ENCODE results near the gene SNRNP70.
A peak's percentile ranks its signal among the peaks of the same experiment; 100 is the strongest.
"Not testable (repeated sequence)": the region's sequence is repeated elsewhere in the genome, so short reads cannot be mapped to it uniquely, and the experiment has no call there.

SNRNP70 gene

DNA sequence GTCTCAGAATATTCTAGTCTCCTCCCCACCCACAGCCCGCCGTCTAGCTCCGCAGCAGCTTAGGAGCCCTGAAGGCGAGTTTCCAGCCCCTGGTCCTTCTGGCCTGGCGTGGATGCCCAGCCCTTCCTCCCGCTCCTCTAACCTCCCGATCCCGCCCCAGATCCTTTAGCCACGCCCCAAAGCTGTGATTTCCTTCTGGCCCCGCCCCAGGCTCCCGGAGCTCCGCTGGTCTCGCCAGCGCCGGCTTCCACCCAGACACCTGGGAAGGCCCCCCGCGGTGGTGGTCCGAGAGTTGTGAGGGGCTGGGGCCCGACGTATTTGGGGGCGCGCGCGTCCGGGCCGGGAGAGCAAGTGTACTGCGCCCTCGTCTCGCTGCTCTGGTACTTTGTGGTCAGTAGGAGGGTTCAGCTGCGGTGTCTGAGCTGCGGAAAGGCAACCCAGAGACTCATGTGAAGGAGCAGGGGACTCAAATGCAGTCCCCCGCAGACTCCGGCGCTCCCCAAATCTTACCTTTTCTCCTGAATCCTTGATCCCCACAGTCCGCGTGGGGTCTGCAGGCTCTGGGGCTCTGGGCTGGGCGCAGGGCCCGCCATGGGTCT lies 27.5 kb upstream of the SNRNP70 start, which contains the start of gene CGB7:
Gene CGB7 (minus strand): TSS at position 114 of the 599 bp plus-strand sequence. CDS start 2,374 bp downstream, outside the sequence.
- Mint-ChIP-seq H3K9me3 (no peaks in the 10 kb centered on the region), H3K36me3 (no peaks in the 10 kb centered on the region), H3K27ac (peak within 1 kb of the TSS; percentile 74), H3K4me1 (peaks cover 35% of the 10 kb centered on the region), H3K4me3 (peak within 1 kb of the TSS; percentile 88)
- DNase-seq (ENCODE audit: low spot score in 2 of 2) = peak in 1 of 2 donors; percentile 40
- peak; percentile 27 for ATAC-seq

DNA sequence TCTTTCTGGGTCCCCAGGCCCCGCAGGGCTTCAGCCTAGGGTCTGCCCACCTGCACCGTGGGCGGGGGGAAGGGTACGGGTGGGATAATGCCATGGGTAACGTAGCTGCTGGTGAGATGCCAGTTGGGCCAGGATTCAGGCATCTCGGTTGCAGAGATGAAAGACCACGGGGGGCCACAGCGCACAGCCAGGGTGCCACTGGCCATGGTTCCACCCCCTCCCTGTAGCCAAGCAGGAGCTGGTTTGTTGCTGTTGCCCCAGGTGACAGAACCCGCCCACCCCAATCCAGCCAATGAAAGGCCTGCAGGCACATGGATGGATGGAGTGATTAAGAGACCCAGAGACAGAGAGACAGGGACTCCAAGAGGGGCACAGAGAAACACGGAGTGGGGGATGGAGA lies 26.7 kb upstream of the SNRNP70 start:
- H3K27ac Mint-ChIP-seq = no peak overlapping the region
- peaks cover 35% of the 10 kb centered on the region for H3K4me1 Mint-ChIP-seq
- H3K4me3 Mint-ChIP-seq = peak overlapping the region; percentile 88
- no peaks in the 10 kb centered on the region for H3K9me3 Mint-ChIP-seq
- DNase-seq (ENCODE audit: low spot score in 2 of 2) (no peak), ATAC-seq (no peak)
- H3K36me3 Mint-ChIP-seq = no peaks in the 10 kb centered on the region

DNA sequence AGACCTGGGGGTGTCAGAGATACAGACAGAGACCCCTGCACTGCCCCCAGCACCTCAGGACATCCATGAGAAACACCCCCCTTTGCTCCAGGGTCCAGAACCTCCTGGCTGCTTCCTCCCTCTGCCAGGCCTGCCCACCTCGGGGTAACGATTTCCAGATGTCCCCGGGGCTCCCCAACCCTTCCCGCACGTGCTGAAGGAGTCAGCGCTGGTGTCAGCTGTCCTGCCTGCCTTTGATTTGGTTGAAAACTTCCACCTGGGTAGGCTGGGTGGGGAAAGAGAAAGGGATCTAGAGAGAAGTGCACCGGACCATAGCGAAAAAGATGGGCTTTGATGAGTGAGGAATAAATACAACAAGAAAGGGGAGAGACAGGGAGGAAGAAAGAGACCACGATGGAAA lies 26.2 kb upstream of the SNRNP70 start:
- no peaks in the 10 kb centered on the region for H3K36me3 Mint-ChIP-seq
- no peaks in the 10 kb centered on the region for H3K9me3 Mint-ChIP-seq
- H3K27ac Mint-ChIP-seq = no peak overlapping the region
- H3K4me1 Mint-ChIP-seq = peaks cover 35% of the 10 kb centered on the region
- ATAC-seq (no peak), DNase-seq (ENCODE audit: low spot score in 2 of 2) (no peak)
- H3K4me3 Mint-ChIP-seq = no peak overlapping the region

DNA sequence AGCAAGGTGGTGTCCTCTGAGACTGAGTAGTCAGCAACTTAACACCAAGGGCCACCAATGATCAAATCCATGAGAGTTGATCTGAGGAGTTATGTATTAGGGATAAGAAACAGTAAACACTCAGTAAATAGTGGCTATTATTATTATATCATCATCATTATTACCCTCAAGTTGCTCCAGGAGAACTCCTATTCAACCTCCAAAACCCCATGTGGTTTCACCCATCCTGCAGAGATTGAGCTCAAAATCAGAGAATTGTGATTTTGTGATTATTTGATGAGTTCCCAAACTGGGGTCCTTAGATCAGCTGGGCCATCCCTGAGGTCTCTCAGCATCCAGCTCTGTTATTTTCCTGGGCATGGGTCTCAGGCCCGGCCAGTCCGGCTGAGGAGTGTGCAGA lies 24.3 kb upstream of the SNRNP70 start:
- H3K36me3 Mint-ChIP-seq = no peaks in the 10 kb centered on the region
- no peak overlapping the region for H3K27ac Mint-ChIP-seq
- ATAC-seq (no peak), DNase-seq (ENCODE audit: low spot score in 2 of 2) (no peak)
- H3K4me3 Mint-ChIP-seq = no peak overlapping the region
- H3K4me1 Mint-ChIP-seq = peaks cover 34% of the 10 kb centered on the region
- no peaks in the 10 kb centered on the region for H3K9me3 Mint-ChIP-seq

DNA sequence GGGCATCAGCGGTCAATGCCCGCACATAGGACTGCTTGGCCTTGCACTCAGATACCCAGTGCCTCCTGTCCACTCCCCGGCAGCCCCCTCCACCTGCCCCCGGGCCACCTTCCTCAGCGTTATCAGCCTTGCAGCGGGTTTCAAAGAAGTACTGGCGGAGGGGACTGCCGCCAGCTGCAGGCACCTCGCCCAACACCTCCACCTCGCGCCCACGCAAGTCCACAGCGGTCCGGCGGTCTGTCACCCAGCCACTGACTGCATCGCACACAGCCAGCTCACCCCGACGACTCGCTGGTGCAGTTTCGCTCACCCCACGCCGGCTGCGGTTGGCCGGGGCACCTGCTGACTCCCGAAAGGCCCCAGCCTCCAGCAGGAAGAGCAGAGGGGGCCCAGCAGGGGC lies 23.8 kb upstream of the SNRNP70 start:
- Mint-ChIP-seq H3K36me3 (no peaks in the 10 kb centered on the region), H3K4me3 (no peak overlapping the region), H3K4me1 (peaks cover 30% of the 10 kb centered on the region), H3K9me3 (no peaks in the 10 kb centered on the region), H3K27ac (no peak overlapping the region)
- ATAC-seq = peak; percentile 61
- no peak for DNase-seq (ENCODE audit: low spot score in 2 of 2)

DNA sequence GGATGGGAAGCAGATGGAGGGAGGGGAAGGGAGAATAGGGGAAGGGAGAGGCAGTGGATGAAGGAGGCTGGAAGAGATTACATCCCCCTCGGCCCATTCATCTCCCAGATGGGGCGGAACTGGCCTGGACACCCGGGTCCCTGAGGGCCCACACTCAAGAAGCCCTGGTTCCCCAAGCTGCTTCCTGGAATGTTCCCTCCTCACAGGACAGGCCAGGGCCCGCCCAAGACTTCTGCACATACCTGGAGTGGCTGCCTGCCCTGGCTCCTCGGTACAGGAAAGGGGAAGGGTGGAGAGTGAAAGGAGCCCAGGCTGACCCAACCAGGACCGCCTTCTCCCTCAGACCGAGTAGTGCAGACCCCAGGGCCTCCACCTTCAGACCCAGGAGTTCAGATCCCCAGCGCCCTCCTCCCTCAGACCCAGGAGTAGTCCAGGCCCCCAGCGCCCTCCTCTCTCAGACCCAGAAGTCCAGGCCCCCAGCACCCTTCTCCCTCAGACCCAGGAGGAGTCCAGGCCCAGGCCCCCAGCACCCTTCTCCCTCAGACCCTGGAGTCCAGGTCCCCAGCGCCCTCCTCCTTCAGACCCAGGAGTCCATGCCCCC lies 21.1 kb upstream of the SNRNP70 start:
- H3K9me3 Mint-ChIP-seq = no peaks in the 10 kb centered on the region
- no peak overlapping the region for H3K4me3 Mint-ChIP-seq
- ATAC-seq (no peak), DNase-seq (ENCODE audit: low spot score in 2 of 2) (no peak)
- no peak overlapping the region for H3K27ac Mint-ChIP-seq
- peaks cover 6% of the 10 kb centered on the region for H3K4me1 Mint-ChIP-seq
- no peaks in the 10 kb centered on the region for H3K36me3 Mint-ChIP-seq

DNA sequence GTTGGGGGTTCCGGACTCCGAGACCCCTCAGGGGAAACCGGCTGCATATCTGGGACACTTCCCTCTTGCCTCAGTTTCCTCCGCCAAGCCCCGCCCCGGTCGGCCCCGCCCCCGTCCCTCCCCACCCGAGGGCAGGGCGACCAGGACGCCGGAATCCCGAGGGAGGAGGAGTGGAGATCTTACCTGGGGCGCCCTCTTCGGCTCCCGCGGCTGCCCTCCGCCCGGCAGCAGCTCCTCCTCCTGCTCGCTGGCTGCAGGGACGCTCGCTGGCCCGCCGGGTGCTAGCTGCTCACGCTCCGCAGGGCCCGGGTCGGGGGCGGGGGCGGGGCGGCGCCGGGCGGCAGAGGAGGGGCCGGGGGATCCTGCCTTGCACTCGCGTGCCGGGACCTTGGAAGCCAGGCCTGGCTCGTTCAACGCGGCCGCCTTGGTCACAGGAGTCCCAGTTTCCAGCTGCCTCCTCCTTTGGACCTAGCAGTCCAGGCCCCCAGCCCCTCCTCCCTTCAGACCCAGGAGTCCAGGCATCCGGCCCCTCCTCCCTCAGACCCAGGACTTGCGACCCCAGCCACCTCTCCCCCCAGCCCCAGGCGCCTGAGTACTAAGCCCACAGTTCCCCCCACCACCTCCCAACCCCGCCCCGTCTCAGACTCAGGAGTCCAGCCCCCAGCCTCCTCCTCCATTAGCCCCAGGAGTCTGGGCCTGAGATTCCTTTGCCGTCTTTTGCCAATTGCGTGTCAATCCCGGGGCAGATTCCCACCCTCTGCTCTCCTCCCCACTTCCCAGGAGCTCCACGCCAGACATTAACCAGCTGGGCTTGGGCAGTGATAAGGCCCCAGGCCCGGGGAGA lies 20.3 kb upstream of the SNRNP70 start, which contains the start of gene NTF4:
Gene NTF4 (minus strand): TSS at position 51 of the 844 bp plus-strand sequence. CDS start 2,821 bp downstream, outside the sequence.
- no peaks in the 10 kb centered on the region for H3K36me3 Mint-ChIP-seq
- H3K27ac Mint-ChIP-seq = no peak within 1 kb of the TSS
- H3K9me3 Mint-ChIP-seq = no peaks in the 10 kb centered on the region
- peaks cover 6% of the 10 kb centered on the region for H3K4me1 Mint-ChIP-seq
- no peak for ATAC-seq
- no peak for DNase-seq (ENCODE audit: low spot score in 2 of 2)
- no peak within 1 kb of the TSS for H3K4me3 Mint-ChIP-seq

DNA sequence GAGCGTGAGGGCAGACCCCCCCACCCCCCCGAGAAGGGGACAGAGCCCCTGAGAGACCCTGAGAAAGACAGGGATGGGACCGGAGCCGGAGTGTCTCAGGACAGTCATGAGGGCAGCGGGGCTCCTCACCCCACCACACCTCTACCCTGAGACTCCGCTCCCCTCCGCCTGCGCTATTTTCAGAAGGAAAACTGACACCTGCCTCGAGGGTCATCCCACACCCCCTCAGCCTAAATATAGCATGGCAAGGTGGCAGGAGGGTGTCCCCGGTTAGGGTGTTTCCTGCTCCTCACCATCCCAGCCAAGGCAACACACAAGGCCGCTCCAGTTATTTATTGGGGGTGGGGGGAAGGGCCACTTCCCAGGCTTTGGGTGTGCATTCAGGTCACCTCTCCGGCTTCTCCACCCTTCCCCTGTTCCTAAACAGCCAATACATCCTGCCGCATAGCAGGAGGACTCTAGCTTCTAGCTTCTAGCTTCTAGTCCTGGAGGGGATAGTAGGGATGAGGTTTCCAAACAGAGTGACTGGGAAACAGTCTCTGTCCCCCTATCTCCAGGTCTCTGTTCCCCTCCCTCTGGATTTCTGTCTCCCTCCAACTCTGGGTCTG lies 19.2 kb upstream of the SNRNP70 start:
- no peak overlapping the region for H3K27ac Mint-ChIP-seq
- DNase-seq (ENCODE audit: low spot score in 2 of 2) (no peak), ATAC-seq (no peak)
- H3K36me3 Mint-ChIP-seq = no peaks in the 10 kb centered on the region
- no peaks in the 10 kb centered on the region for H3K9me3 Mint-ChIP-seq
- H3K4me3 Mint-ChIP-seq = no peak overlapping the region
- H3K4me1 Mint-ChIP-seq = peaks cover under 1% of the 10 kb centered on the region

DNA sequence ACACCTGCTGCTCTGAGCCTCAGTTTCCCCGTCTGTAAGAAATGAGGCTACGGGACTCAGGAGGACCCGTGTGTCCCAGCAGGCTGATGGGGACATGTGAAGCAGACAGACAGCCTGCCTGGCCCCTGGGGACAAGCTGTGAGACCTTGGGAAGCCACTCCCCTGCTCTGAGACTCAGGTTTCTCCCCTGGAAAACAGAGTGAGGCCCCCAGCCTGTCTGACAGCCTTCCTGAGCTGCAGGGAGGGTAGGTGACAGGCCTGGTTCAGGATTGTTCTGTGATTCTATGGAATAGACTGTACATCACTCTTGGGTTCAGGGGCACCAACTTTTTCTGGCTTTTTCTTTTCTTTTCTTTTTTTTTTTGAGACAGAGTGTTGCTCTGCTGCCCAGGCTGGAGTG lies 17.7 kb upstream of the SNRNP70 start:
- Mint-ChIP-seq H3K36me3 (no peaks in the 10 kb centered on the region), H3K4me3 (no peak overlapping the region), H3K27ac (no peak overlapping the region), H3K9me3 (no peaks in the 10 kb centered on the region), H3K4me1 (peaks cover under 1% of the 10 kb centered on the region)
- ATAC-seq = no peak
- DNase-seq (ENCODE audit: low spot score in 2 of 2) = no peak

DNA sequence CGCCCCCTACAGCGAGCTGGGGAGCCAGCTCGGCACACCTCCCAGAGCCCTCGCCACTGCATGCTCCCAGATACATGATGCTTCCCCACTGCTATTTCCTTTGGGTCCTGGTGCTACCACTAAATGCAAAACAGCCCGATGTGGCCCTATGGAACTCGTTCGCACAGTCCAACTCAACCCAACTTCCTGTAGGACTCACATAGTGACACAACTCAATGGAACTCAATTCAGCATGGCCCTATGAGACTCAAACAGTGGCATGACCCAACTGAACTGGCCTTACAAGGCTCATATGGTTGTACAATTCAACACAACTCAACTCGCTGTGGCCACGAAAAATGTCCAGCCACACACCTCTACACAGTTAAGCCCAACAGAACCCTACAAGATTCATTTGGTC lies 16.2 kb upstream of the SNRNP70 start:
- H3K9me3 Mint-ChIP-seq = no peaks in the 10 kb centered on the region
- DNase-seq (ENCODE audit: low spot score in 2 of 2) (no peak), ATAC-seq (no peak)
- H3K36me3 Mint-ChIP-seq = no peaks in the 10 kb centered on the region
- H3K27ac Mint-ChIP-seq = no peak overlapping the region
- H3K4me3 Mint-ChIP-seq = no peak overlapping the region
- peaks cover 12% of the 10 kb centered on the region for H3K4me1 Mint-ChIP-seq

DNA sequence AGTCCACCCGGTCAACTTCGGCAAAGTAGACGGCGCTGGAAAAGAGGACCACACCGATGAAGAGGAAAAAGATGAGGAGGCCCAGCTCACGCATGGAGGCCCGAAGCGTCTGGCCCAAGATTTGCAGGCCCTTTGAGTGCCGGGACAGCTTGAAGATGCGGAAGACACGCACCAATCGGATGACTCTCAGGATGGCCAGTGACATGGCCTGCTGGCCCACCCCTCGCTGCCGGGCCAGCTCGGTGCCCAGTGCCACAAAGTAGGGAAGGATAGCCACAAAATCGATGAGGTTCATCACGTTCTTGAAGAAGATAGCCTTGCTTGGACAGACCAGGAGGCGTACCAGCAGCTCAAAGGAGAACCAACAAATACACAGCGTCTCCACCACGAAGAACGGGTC lies 14.8 kb upstream of the SNRNP70 start:
- no peak for ATAC-seq
- no peak for DNase-seq (ENCODE audit: low spot score in 2 of 2)
- no peaks in the 10 kb centered on the region for H3K36me3 Mint-ChIP-seq
- H3K9me3 Mint-ChIP-seq = no peaks in the 10 kb centered on the region
- peaks cover 12% of the 10 kb centered on the region for H3K4me1 Mint-ChIP-seq
- no peak overlapping the region for H3K27ac Mint-ChIP-seq
- no peak overlapping the region for H3K4me3 Mint-ChIP-seq

DNA sequence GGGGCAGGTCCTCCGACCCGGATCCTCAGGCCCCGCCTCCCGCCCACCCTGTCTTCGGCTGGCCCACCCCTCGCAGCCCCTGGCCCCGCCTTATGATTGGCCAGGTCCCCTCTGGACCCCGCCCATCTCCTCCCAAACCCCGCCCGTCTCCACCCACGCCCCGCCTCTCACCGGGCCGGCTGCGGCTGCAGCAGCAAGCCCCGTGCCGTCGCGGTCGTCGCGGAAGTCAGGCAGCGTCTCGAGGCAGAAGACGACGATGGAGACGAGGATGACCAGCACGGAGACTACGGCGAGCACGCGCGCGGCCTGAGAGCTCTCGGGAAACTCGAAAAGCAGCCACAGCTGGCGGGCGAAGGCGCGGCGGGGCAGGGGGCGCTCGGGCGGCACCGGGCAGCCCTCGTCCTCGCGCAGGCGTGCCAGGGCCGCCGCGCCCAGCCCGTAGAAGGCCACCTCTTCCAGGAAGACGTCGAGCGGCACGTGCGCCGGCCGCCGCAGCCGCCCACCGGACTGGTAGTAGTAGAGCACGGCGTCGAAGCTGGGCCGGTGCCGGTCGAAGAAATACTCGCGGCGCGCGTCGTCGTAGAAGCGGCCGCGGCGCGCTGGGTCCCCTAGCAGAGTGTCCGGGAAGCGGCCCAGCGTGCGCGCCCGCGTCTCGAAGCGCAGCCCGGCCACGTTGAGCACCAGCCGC lies 13.2 kb upstream of the SNRNP70 start:
- Mint-ChIP-seq H3K4me3 (no peak overlapping the region), H3K36me3 (no peaks in the 10 kb centered on the region), H3K27ac (no peak overlapping the region), H3K9me3 (no peaks in the 10 kb centered on the region), H3K4me1 (peaks cover 12% of the 10 kb centered on the region)
- no peak for DNase-seq (ENCODE audit: low spot score in 2 of 2)
- ATAC-seq = no peak

DNA sequence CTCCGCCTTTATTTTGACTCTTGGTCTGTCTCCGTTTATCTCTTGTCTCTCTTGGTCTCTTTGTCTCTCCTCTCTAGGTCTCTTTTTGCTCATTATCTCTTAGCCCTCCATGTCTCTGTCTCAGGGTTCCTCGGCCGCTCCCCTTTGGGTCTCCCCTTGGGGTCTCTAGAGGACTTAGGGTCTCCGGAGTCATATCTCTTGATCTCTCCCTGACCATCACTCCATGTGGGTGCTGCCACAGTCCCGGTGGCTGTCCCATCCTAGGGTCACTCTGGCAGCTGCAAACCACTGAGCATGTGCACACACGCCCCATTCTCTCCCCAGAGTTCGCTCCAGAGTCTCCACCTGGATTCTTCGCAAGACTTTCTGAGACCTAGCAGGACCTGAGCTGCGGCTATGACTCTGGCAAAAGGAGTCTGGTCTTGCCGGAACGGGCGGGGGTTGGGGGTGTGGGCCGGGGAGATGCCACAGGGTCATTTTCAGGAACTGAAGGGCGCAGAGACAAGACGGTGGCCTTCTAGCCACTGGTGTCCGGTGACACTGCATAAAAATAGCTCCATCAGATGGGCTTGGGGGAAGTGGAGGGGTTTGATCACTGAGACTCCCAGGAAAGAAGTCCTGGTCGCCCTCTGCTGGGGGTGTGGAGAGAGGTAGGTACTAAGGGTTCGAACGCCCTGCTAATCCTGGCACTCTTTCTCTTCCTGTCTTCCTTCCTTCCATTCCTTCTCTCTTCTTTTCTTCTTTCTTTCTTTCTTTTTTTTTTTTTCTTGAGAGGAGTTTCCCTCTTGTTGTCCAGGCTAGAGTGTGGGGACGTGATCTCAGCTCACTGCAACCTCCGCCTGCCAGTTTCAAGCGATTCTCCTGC lies 11.5 kb upstream of the SNRNP70 start:
- ATAC-seq = no peak
- H3K27ac Mint-ChIP-seq = peak overlapping the region; percentile 1
- no peaks in the 10 kb centered on the region for H3K9me3 Mint-ChIP-seq
- peaks cover 12% of the 10 kb centered on the region for H3K4me1 Mint-ChIP-seq
- no peaks in the 10 kb centered on the region for H3K36me3 Mint-ChIP-seq
- peak overlapping the region; percentile 43 for H3K4me3 Mint-ChIP-seq
- no peak for DNase-seq (ENCODE audit: low spot score in 2 of 2)

DNA sequence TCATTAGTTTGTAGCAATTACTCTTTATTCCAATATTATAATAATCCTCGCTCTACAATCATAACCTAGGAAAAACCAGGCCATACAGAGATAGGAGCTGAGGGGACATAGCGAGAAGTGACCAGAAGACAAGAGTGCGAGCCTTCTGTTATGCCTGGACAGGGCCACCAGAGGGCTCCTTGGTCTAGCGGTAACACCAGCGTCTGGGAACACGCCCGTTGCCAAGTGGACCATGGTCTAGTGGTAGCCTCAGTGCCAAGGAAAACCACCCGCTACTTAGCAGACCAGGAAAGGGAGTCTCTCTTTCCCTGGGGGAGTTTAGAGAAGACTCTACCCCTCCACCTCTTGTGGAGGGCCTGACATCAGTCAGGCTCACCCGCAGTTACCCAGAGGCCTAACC lies 10.4 kb upstream of the SNRNP70 start:
- DNase-seq (ENCODE audit: low spot score in 2 of 2) = not testable (repeated sequence)

More for the DNA sequence above, 10.4 kb upstream of the SNRNP70 start:
- H3K27ac Mint-ChIP-seq, H3K4me3 Mint-ChIP-seq, H3K9me3 Mint-ChIP-seq, H3K36me3 Mint-ChIP-seq, ATAC-seq: not testable (repeated sequence)
- H3K4me1 Mint-ChIP-seq = peaks cover 12% of the 10 kb centered on the region
